MG63 (cell line): ENCODE results near the gene HTATIP2. TPM values are rescaled to one million over a fixed set of nuclear protein-coding genes. Genes with fewer than 3 reads are reported as not detected.
"Not testable (repeated sequence)": the region's sequence is repeated elsewhere in the genome, so short reads cannot be mapped to it uniquely, and the experiment has no call there.

Experiments used
- DNase-seq: peaks from one replicate; pipeline ENCODE4 v3.0.0-alpha.2; 2020
- H3K27me3 ChIP-seq: fragments of 250-450 bp; sonication (Bioruptor Pico); 2 replicates; pipeline ENCODE4 v1.5.1; 2020; ENCODE audit warnings: mild to moderate bottlenecking, moderate library complexity
- H3K36me3 ChIP-seq: fragments of 250-450 bp; sonication (Bioruptor Pico); 2 replicates; pipeline ENCODE4 v1.5.1; 2020; ENCODE audit warnings: mild to moderate bottlenecking, moderate library complexity
- H3K4me3 ChIP-seq: fragments of 250-450 bp; sonication (Bioruptor Pico); 2 replicates; pipeline ENCODE4 v1.5.1; 2020; ENCODE audit warnings: mild to moderate bottlenecking, moderate library complexity
- H3K9me3 ChIP-seq: fragments of 250-450 bp; sonication (Bioruptor Pico); 2 replicates; pipeline ENCODE4 v1.5.1; 2020; ENCODE audit warnings: mild to moderate bottlenecking, moderate library complexity
- total RNA-seq: library from RNA; depleted of rRNA; stranded (reverse); fragments of >200 nt; shearing (Covaris generic); gene quantifications from 2 replicates; pipeline ENCODE4 v1.2.3, GENCODE V29; 2014; ENCODE audit warnings: low replicate concordance

Gene HTATIP2
- total RNA-seq, 1 experiment from 2014 or later: 0.36 TPM

DNA sequence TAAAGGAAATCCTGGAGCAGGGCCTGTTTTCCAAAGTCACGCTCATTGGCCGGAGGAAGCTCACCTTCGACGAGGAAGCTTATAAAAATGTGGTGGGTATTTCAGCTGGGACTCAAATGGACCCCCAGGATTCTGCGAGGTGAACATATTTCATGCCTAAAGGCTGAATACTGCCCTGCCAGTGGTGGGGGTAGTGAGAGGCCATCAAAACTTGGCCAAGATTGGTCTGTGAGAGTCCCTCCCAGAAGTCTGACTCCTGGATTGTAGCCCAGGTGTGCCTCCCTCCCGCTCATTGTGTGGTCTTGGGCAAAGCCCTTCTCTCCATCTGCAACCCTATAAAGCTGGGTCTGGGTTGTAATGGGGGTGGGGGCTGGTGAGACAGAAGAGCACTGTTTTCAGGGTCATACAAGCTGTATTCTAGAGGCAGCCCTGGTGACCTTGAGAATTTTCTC lies 853 bp downstream of the HTATIP2 start:
- Histone ChIP-seq H3K27me3 (no peaks in the 10 kb centered on the region), H3K4me3 (no peak overlapping the region), H3K9me3 (no peaks in the 10 kb centered on the region), H3K36me3 (no peaks in the 10 kb centered on the region)
- DNase-seq: no peak

DNA sequence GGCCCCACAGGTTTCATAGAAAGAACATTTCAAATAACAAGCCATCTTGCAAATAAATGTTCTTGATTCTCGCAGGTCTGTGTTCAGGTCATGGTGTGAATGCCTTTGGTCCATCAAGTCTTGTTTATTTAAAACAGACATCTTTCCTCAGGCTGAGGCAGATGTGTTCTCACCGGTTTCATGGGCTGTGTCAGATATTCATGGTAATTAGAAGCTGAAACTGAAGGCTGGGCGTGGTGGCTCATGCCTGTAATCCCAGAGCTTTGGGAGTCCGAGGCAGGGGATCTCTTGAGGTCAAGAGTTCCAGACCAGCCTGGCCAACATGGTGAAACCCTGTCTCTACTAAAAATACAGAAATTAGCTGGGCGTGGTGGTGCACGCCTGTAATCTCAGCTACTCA lies 2.0 kb downstream of the HTATIP2 start:
- H3K27me3 ChIP-seq, H3K4me3 ChIP-seq, DNase-seq, H3K9me3 ChIP-seq, H3K36me3 ChIP-seq: not testable (repeated sequence)

DNA sequence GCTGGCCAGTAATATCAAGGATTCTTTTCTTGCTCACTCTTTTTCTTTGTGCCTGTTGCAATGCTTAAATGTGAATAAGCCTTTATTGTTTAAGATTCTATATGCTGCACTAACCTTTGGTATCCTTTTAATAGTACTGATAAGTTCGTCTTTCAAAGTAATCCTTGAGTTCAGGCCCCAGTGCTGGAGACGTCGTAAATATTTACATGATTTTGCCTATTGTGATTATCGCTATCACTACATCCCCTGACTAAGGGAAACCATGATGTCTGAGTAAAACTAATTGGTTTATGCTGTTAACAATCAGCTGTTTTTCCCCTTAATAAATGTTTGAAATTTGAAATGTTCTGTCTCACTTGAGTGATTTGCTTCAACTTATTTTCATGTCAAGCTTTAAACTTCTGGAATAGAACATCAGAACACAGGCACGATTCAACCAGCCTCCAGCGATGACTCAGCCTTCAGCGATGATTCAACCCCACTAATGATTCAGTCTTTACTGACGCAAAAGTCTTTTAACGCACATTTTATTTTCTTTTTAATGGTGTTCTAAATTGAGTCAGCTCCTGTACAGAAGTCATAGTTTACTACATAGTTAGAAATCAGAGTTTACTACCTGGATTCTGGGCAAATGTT lies 3.9 kb downstream of the HTATIP2 start:
- Histone ChIP-seq H3K27me3 (no peaks in the 10 kb centered on the region), H3K4me3 (no peak overlapping the region)

DNA sequence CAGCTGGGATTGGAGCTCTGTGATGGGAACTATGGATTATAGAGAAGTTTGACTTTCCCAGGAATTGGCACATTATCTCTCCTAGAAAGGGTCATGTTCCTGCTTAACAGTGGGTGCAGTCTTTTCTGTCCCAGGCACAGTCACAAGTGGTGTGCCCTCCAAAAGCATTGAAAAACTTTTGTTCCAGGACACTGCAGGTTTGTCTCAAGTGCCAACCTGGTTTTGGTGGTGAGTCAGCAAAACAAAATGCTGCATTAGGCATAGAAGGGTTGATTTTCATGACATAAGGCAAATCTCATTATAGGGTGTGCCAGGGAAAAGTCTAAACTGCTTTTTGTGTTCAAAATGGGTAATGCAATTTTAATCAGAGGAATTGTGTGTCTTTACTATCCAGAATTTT lies 4.9 kb downstream of the HTATIP2 start:
- peak; percentile 37 for DNase-seq
- Histone ChIP-seq H3K4me3 (no peak overlapping the region), H3K9me3 (no peaks in the 10 kb centered on the region), H3K36me3 (no peaks in the 10 kb centered on the region), H3K27me3 (no peaks in the 10 kb centered on the region)

More for the DNA sequence above, 3.9 kb downstream of the HTATIP2 start:
- DNase-seq: peak; percentile 75
- Histone ChIP-seq H3K36me3 (no peaks in the 10 kb centered on the region), H3K9me3 (no peaks in the 10 kb centered on the region)

DNA sequence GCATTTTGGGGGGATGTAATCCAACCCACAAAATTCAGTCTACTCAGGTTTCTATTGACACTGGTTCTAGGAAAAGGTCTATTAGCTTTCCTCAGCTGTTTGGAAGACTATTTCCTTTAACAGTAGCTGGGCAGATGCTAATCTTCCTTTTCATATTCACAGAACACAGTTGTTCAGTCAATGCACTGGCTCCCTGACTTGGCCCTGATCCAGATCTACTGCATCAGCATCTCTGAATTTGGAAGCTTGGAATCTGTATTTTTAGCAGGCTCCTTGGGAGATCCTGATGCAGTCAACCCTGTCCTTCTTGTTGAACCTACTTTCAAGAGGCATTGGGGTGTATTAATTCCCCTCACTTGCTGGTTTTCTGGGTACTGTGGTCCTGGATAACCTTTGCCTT lies 6.3 kb downstream of the HTATIP2 start:
- DNase-seq: no peak
- Histone ChIP-seq H3K27me3 (no peaks in the 10 kb centered on the region), H3K36me3 (no peaks in the 10 kb centered on the region), H3K9me3 (no peaks in the 10 kb centered on the region), H3K4me3 (no peak overlapping the region)

DNA sequence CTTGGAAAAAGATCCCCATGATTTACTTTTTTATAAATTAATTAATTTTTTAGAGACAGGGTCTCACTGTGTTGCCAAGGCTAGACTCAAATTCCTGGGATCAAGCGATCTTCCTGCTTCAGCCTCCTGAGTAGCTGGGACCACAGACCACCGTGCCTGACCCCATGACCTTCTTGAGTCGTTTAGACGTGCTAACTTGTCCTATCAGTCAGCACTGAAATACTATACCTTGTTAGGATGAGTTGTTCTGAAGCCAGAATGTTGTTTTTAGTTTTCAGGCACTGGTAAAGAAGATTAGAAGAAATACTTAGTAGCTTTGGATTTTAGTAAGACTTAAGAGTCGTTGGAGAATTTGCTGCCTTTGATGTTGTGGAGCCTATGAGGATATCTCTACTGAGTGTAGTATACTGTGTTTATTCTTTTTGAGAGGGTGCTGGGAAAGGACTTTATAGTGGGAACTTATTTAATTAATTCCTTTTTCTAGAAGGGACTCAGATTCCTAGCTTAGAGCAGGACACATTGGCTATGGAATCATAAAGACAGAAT lies 8.6 kb downstream of the HTATIP2 start:
- no peaks in the 10 kb centered on the region for H3K36me3 ChIP-seq
- no peak overlapping the region for H3K4me3 ChIP-seq
- H3K9me3 ChIP-seq: no peaks in the 10 kb centered on the region
- no peak for DNase-seq
- no peaks in the 10 kb centered on the region for H3K27me3 ChIP-seq

DNA sequence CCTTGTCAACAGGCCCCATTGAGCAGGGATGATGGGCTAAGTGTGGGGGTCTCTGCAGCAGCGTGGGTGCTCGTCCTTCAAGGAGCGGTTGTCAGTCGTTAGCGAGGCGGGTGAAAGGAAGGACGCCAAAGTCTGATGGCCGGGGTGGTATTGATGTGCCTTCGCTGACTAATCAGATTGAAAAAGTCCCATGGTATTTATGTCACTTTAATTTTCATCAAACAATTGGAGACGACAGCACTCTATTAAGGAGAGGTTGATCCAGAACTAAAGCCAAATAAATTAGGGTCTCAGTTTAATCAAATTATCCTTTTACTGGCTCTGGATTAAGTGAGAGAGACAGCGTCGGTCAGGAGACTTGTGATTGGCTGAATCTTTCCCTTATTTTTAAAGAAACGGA lies 9.6 kb downstream of the HTATIP2 start:
- Histone ChIP-seq H3K36me3 (no peaks in the 10 kb centered on the region), H3K27me3 (no peaks in the 10 kb centered on the region), H3K4me3 (no peak overlapping the region), H3K9me3 (no peaks in the 10 kb centered on the region)
- DNase-seq: no peak

DNA sequence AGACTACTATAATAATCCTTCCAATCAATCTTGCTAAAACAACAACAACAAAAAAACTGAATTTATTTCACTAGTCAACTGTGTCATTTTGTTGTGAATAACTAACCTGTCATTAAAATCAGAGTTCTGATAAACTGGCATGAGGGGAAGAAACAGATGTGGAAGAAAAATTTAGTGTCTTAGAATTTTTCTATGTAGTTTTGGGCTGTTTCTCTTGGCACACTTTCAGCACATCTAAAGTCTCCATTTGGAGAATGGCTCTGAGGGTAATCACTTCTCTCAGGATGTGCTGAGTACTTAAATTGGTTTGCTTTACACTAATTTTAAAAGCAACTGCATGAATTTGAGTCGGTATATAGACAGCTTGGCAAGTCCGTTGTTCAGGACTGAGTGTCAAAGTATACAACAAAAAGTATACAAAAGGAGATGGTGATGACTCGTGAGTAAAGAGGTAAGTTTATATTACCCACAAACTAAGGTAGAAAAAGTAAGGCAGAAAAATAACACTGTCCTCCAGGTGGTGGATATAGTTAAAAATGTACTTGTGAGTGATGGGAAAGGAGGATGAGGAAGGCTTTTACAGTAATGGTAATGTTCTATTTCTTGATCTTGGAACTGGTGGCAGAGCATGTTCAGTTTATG lies 10.2 kb downstream of the HTATIP2 start:
- Histone ChIP-seq H3K27me3 (no peaks in the 10 kb centered on the region), H3K9me3 (no peaks in the 10 kb centered on the region), H3K4me3 (no peak overlapping the region), H3K36me3 (no peaks in the 10 kb centered on the region)
- no peak for DNase-seq

DNA sequence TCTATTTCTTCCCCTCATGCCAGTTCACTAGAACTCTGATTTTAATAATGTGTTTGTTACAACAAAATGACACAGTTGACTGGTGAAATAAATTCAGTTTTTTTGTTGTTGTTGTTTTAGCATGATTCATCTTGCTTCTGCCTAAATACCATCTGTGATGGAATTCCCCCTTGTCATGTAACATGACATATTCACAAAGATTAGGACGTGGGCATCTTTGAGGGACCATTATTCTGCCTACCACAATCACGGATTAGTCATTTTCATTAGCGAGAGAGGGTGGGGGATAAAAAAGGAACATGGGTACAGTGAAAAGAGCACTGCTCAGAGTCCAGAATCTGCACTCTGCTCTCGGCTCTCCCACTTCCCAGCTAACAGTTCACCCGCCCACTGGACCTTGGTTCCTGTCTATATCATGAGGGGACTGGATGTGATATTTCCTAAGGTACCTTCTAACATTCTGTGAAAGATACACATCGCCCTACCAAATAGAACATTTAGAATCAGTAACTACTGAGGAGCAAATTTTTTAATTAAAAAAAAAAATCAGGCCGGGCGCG lies 11.3 kb downstream of the HTATIP2 start:
- no peak for DNase-seq
- Histone ChIP-seq H3K4me3 (no peak overlapping the region), H3K27me3 (no peaks in the 10 kb centered on the region), H3K9me3 (no peaks in the 10 kb centered on the region), H3K36me3 (no peaks in the 10 kb centered on the region)

DNA sequence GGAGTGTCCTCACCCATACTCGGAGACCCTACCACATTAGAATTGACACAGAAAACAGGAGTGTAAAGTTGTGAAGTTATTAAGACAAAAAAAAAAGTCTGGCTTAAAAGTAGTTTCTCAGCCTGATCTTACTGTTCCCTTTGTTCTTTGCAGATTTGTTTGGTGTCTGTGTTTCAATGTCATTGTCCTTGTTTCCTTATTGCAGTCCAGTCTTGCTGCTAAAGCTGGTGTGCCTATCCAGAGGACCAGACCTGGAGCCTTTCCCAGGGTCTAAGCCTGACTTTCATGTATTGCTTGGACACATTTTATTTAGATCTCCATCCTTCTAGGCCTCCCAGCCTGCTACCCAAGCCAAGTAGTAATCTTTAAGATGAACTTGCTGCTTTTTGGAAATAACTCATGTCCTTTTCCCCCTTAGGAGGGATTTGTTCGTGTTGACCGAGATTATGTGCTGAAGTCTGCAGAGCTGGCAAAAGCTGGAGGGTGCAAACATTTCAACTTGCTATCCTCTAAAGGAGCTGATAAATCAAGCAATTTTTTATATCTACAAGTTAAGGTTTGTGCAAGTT lies 12.7 kb downstream of the HTATIP2 start:
- Histone ChIP-seq H3K27me3 (no peaks in the 10 kb centered on the region), H3K36me3 (no peaks in the 10 kb centered on the region), H3K9me3 (no peaks in the 10 kb centered on the region), H3K4me3 (no peak overlapping the region)
- no peak for DNase-seq

DNA sequence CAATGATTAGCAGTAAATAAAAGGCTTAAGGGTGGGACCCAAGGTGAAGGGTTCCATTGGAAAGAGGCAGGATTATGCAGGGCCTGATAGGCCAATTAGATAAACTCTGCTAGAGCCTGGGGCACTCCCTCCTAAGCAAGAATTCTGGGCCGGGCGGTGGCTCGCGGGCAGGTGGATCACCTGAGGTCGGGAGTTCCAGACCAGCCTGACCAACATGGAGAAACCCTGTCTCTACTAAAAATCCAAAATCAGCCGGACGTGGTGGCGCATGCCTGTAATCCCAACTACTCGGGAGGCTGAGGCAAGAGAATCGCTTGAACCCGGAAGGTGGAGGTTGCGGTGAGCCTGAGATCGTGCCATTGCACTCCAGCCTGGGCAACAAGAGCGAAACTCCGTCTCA lies 22.5 kb downstream of the HTATIP2 start:
- not testable (repeated sequence) for DNase-seq, H3K27me3 ChIP-seq, H3K9me3 ChIP-seq, H3K4me3 ChIP-seq, H3K36me3 ChIP-seq

DNA sequence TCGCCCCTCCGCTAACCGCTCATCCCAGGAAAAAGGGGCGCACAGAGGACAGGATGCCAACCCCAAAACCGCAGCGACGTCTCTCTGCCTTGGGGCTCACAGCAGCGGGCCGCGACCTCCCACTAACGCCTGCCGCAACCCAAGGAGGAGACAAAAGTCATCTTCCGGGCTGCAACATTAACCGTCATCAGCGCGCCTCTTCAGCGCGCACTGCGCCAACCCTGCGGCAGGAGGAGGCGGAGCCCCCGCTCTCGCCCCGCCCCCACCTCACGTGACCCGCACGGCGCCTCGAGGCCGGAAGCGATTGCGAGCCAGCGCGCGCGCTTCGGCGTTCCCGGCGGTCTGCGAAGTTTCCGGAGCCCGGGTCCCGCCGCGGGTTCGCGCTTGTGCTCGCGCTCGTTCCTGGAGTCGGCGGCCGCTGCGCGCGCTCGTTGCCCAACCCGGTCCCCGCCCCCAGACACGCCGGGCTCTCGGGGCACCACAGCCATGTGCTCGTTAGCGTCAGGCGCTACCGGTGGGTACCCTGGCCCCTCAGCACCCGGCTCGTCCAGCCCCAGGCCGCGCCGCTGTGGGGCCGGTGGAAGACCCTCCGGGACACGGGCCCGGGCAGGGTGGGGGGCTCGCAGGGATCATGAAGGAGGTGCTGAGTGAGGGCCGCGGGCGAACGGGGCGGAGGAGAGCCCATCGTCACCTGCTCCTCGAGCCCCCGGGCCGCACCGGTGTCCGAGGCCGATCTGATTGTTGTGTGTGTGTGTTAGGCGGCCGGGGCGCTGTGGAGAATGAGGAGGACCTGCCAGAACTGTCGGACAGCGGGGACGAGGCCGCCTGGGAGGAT lies 24.0 kb downstream of the HTATIP2 start, which contains the start of gene PRMT3:
TSS of gene PRMT3 (plus strand) at position 456 of the 835 bp plus-strand sequence. CDS start at position 487, 31 bp downstream.
- peak; percentile 92 for DNase-seq
- peak within 1 kb of the TSS; percentile 94 for H3K4me3 ChIP-seq
- no peaks in the 10 kb centered on the region for H3K27me3 ChIP-seq
- H3K9me3 ChIP-seq: no peaks in the 10 kb centered on the region
- H3K36me3 ChIP-seq: peaks cover 16% of the 10 kb centered on the region

DNA sequence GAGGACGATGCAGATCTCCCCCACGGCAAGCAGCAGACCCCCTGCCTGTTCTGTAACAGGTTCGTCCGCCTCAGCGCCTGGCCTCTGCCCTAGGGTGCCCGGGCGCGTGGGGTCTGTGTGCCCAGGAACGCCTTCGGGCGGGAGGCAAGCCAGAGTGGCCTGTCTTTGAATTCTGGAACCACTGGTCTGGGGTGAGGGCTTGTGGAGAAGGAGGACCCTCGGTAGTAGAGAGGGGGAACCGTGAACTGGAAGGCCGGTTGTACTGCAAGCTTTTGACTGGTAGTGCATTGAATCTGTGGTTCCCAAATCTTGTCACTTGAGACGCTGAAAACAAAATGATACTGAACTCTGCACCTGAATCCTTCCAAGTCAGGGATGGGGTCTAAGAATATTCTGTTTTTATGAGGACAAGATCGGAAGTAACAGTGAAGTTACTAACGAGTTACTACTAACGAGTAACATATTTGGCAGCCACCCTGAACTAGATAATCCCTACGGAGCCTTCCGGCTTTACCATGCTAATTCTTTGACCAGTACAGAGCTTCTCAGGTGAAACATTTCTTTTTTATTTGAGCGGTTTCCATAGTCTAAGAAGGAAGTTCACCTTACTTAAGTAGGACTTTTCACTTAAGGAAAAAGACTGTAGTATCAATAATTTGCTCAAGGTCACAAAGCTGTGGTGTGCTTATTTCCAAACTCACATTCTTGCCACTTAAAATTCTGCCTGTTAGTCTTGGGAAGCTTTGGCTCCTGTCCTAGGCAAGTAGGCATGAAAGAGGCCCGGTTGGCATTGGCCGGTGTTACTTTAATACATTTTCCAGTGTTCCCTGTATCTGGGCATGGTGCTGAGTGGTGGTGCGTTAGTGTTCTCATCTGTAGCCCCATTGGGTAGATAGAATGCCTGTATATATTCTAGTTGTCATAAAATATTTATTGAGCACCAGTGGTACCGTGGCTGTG lies 24.9 kb downstream of the HTATIP2 start:
- peaks cover 19% of the 10 kb centered on the region for H3K36me3 ChIP-seq
- DNase-seq: peak; percentile 9
- no peaks in the 10 kb centered on the region for H3K27me3 ChIP-seq
- no peaks in the 10 kb centered on the region for H3K9me3 ChIP-seq
- peak overlapping the region; percentile 94 for H3K4me3 ChIP-seq

DNA sequence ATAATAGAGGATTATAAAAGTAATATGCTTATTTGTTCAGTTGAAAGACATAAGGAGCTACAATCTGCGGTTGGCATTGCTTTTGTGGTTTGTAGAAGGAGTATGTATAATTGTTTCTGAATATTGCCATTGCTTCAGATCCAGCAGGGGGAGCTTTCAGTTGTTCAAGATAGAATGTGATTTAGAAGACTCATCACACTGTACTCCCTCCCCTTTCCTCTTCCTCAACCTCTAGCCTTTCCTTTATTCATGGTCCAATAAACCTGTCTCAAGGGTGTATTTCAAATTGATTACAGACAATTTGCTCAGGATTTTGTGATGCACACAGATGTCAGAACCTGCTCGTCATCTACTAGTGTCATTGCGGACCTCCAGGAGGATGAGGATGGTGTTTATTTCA lies 33.8 kb downstream of the HTATIP2 start:
- no peaks in the 10 kb centered on the region for H3K9me3 ChIP-seq
- H3K36me3 ChIP-seq: peaks cover 30% of the 10 kb centered on the region
- H3K4me3 ChIP-seq: no peak overlapping the region
- DNase-seq: no peak
- no peaks in the 10 kb centered on the region for H3K27me3 ChIP-seq

DNA sequence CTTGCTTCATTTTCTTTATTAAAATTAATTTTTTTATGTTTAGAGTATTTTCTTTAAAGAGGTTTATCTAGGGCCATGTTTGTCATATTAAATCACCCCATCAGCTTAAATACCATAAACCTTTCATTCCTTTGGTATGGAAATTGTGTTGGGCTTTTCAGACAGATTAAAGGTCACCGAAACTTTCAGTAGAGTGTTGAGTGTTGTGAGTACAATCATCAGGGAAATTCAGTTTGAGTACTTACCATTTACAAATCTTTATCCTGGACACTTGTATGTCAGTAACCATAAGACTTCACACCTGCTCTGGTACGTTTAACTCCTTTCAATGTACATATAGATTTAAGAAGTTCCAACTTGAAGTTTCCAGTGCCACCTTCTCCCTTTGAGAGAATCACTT lies 36.0 kb downstream of the HTATIP2 start:
- no peak overlapping the region for H3K4me3 ChIP-seq
- peaks cover 27% of the 10 kb centered on the region for H3K36me3 ChIP-seq
- no peak for DNase-seq
- no peaks in the 10 kb centered on the region for H3K27me3 ChIP-seq
- H3K9me3 ChIP-seq: no peaks in the 10 kb centered on the region

DNA sequence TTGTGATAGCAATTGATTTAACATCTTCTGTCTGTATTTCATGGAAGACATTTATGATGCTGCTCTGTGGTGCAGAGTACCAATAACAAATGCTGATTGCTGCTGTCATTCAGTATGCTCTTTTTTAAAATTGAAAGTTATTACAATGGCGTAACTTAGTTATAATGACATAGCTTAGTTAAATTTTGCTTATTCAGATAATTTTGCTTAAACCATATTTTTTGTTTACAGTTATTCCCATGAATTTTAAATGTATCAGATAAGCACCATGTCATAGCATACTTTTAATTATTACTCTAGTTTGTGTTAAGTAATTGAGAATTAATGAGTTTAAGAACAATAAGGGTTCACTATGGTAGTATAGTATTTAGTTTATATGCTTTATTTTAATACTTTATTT lies 39.5 kb downstream of the HTATIP2 start:
- no peaks in the 10 kb centered on the region for H3K27me3 ChIP-seq

More for the DNA sequence above, 39.5 kb downstream of the HTATIP2 start:
- DNase-seq: no peak
- no peak overlapping the region for H3K4me3 ChIP-seq
- peaks cover 38% of the 10 kb centered on the region for H3K36me3 ChIP-seq
- H3K9me3 ChIP-seq: no peaks in the 10 kb centered on the region
